K562 treated with DMSO at 1 percent for 24 hours (cell line): ENCODE results near the gene WARS2. TPM values are rescaled to one million over a fixed set of nuclear protein-coding genes. Genes with fewer than 3 reads are reported as not detected.

Source experiments
- total RNA-seq: library from RNA; unstranded; fragments of 300-600 nt; gene quantifications from 2 replicates; pipeline ENCODE4 v1.2.3, GENCODE V29; 2022; ENCODE audit warnings: low read depth; ENCODE audit not compliant: insufficient read depth

The WARS2 gene
- 4.4 and 4.9 TPM in 2 replicates for total RNA-seq

GRCh38 chr1:119140177-119141019 lies at the start of gene WARS2:
Gene WARS2, minus strand, starts transcription at chr1:119140653. Its CDS starts 9 bp downstream, at chr1:119140644.

GRCh38 chr1:118988186-118989005 lies 152.1 kb downstream of the WARS2 start, which contains the start of gene TBX15:
Gene TBX15, minus strand, starts transcription at chr1:118988343. Its CDS starts 548 bp downstream, at chr1:118987795.

Other genes starting within 250 kb of the WARS2 start
- gene TBX15, start 152.3 kb downstream of the WARS2 start, total RNA-seq: 4.7 and 7.9 TPM in 2 replicates
- not detected in 2 replicates for gene HAO2, start 228.1 kb upstream of the WARS2 start, total RNA-seq